Measurements from ENCODE around the gene DTHD1. TPM values are rescaled to one million over a fixed set of nuclear protein-coding genes. Genes with fewer than 3 reads are reported as not detected.

The DTHD1 gene
- total RNA-seq, 1 donor from 2014 or later, result not detected

- DNase-seq (ENCODE audit: low spot score), result no peak
- no peaks in the 10 kb centered on the region for H3K36me3 Mint-ChIP-seq (ENCODE audit: low read depth, unreplicated experiment)
- H3K4me1 Mint-ChIP-seq (ENCODE audit: unreplicated experiment), result peaks cover 13% of the 10 kb centered on the region
- TF ChIP-seq, protein P1, sequence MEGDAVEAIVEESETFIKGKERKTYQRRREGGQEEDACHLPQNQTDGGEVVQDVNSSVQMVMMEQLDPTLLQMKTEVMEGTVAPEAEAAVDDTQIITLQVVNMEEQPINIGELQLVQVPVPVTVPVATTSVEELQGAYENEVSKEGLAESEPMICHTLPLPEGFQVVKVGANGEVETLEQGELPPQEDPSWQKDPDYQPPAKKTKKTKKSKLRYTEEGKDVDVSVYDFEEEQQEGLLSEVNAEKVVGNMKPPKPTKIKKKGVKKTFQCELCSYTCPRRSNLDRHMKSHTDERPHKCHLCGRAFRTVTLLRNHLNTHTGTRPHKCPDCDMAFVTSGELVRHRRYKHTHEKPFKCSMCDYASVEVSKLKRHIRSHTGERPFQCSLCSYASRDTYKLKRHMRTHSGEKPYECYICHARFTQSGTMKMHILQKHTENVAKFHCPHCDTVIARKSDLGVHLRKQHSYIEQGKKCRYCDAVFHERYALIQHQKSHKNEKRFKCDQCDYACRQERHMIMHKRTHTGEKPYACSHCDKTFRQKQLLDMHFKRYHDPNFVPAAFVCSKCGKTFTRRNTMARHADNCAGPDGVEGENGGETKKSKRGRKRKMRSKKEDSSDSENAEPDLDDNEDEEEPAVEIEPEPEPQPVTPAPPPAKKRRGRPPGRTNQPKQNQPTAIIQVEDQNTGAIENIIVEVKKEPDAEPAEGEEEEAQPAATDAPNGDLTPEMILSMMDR (IDR thresholded peaks at IDR 0.05; ENCODE audit: unreplicated experiment), result no peak
- H3K27me3 Mint-ChIP-seq (ENCODE audit: unreplicated experiment), result no peaks in the 10 kb centered on the region
- no peaks in the 10 kb centered on the region for H3K9me3 Mint-ChIP-seq (ENCODE audit: unreplicated experiment)
- no peak overlapping the region for H3K27ac Mint-ChIP-seq (ENCODE audit: unreplicated experiment)
- no peak overlapping the region for H3K4me3 Mint-ChIP-seq (ENCODE audit: unreplicated experiment)
These were observed 38.9 kb downstream of the DTHD1 start for GRCh38 chr4:36320117-36320896.

DNA sequence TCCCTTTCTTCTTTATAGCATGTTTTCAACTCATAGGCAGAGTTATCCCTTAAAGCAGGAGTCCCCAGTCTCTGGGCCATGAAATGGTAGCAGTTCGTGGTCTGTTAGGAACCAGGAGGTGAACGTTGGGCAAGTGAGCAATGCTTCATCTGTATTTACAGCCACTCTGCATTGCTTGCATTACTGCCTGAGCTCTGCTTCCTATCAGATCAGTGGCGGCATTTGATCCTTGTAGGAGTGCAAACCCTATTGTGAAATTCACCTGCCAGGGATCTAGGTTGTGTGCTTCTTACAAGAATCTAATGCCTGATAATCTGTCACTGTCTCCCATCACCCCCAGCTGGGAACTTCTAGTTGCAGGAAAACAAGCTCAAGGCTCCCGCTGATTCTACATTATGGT, 39.8 kb downstream of the DTHD1 start:
- Mint-ChIP-seq H3K27ac (ENCODE audit: unreplicated experiment) (no peak overlapping the region), H3K9me3 (ENCODE audit: unreplicated experiment) (no peaks in the 10 kb centered on the region), H3K36me3 (ENCODE audit: low read depth, unreplicated experiment) (no peaks in the 10 kb centered on the region), H3K27me3 (ENCODE audit: unreplicated experiment) (no peaks in the 10 kb centered on the region), H3K4me3 (ENCODE audit: unreplicated experiment) (no peak overlapping the region), H3K4me1 (ENCODE audit: unreplicated experiment) (peaks cover 21% of the 10 kb centered on the region)
- TF ChIP-seq, protein P1 (IDR thresholded peaks at IDR 0.05; ENCODE audit: unreplicated experiment), result no peak
- no peak for DNase-seq (ENCODE audit: low spot score)

GRCh38 chr4:36322921-36323354, 41.5 kb downstream of the DTHD1 start:
- Mint-ChIP-seq H3K4me1 (ENCODE audit: unreplicated experiment) (peaks cover 21% of the 10 kb centered on the region), H3K27me3 (ENCODE audit: unreplicated experiment) (no peaks in the 10 kb centered on the region), H3K36me3 (ENCODE audit: low read depth, unreplicated experiment) (no peaks in the 10 kb centered on the region), H3K9me3 (ENCODE audit: unreplicated experiment) (no peaks in the 10 kb centered on the region), H3K27ac (ENCODE audit: unreplicated experiment) (no peak overlapping the region), H3K4me3 (ENCODE audit: unreplicated experiment) (no peak overlapping the region)
- no peak for DNase-seq (ENCODE audit: low spot score)
- TF ChIP-seq, protein P1 (IDR thresholded peaks at IDR 0.05; ENCODE audit: unreplicated experiment), result no peak

DNA sequence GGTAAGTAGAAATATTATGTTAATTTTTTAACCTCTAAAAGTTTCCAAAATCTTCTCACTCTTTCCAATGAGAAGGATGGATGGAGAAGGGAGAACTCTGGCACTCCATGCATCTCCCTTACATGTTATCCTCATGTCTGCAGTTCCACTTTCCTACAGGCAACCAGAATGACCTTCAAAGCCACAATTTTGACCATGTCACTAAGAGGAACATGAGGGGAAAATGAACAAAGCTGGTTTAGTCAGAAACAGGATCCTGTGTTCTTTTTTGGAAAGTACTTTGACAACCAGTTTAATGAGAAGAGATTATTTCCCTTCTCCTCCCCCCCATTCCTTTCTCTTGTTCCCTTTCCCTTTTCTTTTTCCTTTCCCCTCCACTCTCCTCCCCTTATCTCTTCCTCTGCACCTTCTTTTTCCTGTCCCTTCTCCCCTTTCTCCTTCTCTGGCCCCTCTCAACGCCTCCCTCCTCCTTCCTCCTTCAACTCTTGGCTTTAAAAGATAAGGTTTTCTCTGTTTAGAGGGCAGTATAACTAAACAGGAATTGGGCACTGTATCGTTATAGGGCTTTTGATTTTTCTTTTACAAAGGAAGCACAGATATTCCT, 42.5 kb downstream of the DTHD1 start:
- Mint-ChIP-seq H3K36me3 (ENCODE audit: low read depth, unreplicated experiment) (no peaks in the 10 kb centered on the region), H3K9me3 (ENCODE audit: unreplicated experiment) (no peaks in the 10 kb centered on the region), H3K4me1 (ENCODE audit: unreplicated experiment) (peaks cover 21% of the 10 kb centered on the region), H3K27ac (ENCODE audit: unreplicated experiment) (peak overlapping the region; percentile 21), H3K4me3 (ENCODE audit: unreplicated experiment) (peak overlapping the region; percentile 33), H3K27me3 (ENCODE audit: unreplicated experiment) (no peaks in the 10 kb centered on the region)
- TF ChIP-seq, protein P1 (IDR thresholded peaks at IDR 0.05; ENCODE audit: unreplicated experiment), result no peak
- DNase-seq (ENCODE audit: low spot score), result no peak

DNA sequence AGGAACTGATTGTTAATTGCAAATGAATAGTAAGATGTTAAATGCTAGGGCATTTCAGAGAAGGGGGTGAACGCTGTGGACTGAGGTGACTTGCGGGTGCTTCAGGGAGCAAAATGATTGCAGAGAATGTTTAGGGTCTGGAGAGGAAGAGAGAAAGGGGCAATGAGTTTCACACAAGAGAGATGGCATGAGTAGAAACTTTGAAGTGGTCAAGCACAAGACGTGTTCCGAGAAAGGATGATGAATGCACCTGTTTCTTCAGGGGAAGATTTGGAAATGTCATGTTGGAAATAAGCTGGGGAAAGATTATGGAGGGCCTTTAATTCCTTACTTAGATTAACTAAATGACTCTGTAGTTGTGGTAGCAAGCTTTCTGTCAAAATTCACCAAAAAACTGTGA, 43.4 kb downstream of the DTHD1 start:
- Mint-ChIP-seq H3K36me3 (ENCODE audit: low read depth, unreplicated experiment) (no peaks in the 10 kb centered on the region), H3K27ac (ENCODE audit: unreplicated experiment) (peak overlapping the region; percentile 10), H3K9me3 (ENCODE audit: unreplicated experiment) (no peaks in the 10 kb centered on the region), H3K27me3 (ENCODE audit: unreplicated experiment) (no peaks in the 10 kb centered on the region), H3K4me3 (ENCODE audit: unreplicated experiment) (no peak overlapping the region), H3K4me1 (ENCODE audit: unreplicated experiment) (peaks cover 21% of the 10 kb centered on the region)
- TF ChIP-seq, protein P1 (IDR thresholded peaks at IDR 0.05; ENCODE audit: unreplicated experiment), result no peak
- no peak for DNase-seq (ENCODE audit: low spot score)

Data from endothelial cell (in vitro differentiated cells).